Sigmoid colon (tissue), 4 donors: ENCODE measurements around the gene STK10.

Experiments
- EP300 ChIP-seq, 4 donors: sonication (generic); formaldehyde crosslinking; IDR thresholded peaks; one replicate each; pipeline ENCODE4 v1.6.1; 2017; ENCODE audit warnings: antibody characterized with exemption in 4 of 4
- POLR2A ChIP-seq, 2 donors: fragments of 450-650 bp; IDR thresholded peaks; one replicate each; pipeline ENCODE4 v1.6.1; 2016; ENCODE audit warnings: antibody characterized with exemption in 2 of 2, mild to moderate bottlenecking in 2 of 2, moderate library complexity in 2 of 2
- POLR2AphosphoS5 ChIP-seq, 4 donors: sonication (generic); formaldehyde crosslinking; IDR thresholded peaks; one replicate each; pipeline ENCODE4 v1.6.1; 2017; ENCODE audit warnings: antibody characterized with exemption in 4 of 4
- TF ChIP-seq, protein P1 (sequence below), 4 experiments: fragments of 450-650 bp in 3 of 4; fragments of 200-600 bp in 1 of 4; IDR thresholded peaks; one replicate each; pipeline ENCODE4 v1.5.1; 2016 to 2019; ENCODE audit warnings: antibody characterized with exemption in 4 of 4, mild to moderate bottlenecking in 3 of 4, moderate library complexity in 2 of 4

- TF ChIP-seq, protein P1, sequence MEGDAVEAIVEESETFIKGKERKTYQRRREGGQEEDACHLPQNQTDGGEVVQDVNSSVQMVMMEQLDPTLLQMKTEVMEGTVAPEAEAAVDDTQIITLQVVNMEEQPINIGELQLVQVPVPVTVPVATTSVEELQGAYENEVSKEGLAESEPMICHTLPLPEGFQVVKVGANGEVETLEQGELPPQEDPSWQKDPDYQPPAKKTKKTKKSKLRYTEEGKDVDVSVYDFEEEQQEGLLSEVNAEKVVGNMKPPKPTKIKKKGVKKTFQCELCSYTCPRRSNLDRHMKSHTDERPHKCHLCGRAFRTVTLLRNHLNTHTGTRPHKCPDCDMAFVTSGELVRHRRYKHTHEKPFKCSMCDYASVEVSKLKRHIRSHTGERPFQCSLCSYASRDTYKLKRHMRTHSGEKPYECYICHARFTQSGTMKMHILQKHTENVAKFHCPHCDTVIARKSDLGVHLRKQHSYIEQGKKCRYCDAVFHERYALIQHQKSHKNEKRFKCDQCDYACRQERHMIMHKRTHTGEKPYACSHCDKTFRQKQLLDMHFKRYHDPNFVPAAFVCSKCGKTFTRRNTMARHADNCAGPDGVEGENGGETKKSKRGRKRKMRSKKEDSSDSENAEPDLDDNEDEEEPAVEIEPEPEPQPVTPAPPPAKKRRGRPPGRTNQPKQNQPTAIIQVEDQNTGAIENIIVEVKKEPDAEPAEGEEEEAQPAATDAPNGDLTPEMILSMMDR (IDR thresholded peaks at IDR 0.05): no peak
- TF ChIP-seq POLR2A (IDR thresholded peaks at IDR 0.05) (no peak), POLR2AphosphoS5 (IDR thresholded peaks at IDR 0.05) (no peak), EP300 (IDR thresholded peaks at IDR 0.05) (no peak)
Measured at GRCh38 chr5:172140120-172140519, 47.9 kb downstream of the STK10 start.
